OCI-LY7 (cell line): Measurements from ENCODE around the gene ZSCAN23. TPM values are rescaled to one million over a fixed set of nuclear protein-coding genes. Genes with fewer than 3 reads are reported as not detected.

Source experiments
- BruUV-seq: library from RNA; stranded (reverse); fragments of 400-500 nt; replicated peaks from 2 replicates; lab custom pipeline; 2021; lab: Mats Ljungman, UMichigan
- CTCF ChIA-PET: fragments of 300-600 bp; sonication (Branson Sonifier 250); formaldehyde crosslinking; loops from one replicate; lab custom pipeline; 2022; ENCODE audit warnings: antibody characterized with exemption; ENCODE audit not compliant: unreplicated experiment; lab: Charles Lee
- POLR2A ChIA-PET: fragments of 300-600 bp; sonication (Branson Sonifier 250); formaldehyde crosslinking; loops from one replicate; lab custom pipeline; 2022; ENCODE audit warnings: antibody characterized with exemption; lab: Charles Lee
- DNase-seq: peaks from one replicate; pipeline ENCODE4 v3.0.0-alpha.2; 2015; ENCODE audit warnings: low spot score
- H2AFZ ChIP-seq: fragments of 200-600 bp; sonication (generic), shearing (Covaris generic); 2 replicates; pipeline ENCODE4 v1.6.1; 2014; ENCODE audit warnings: mild to moderate bottlenecking, antibody characterized with exemption, low read length, moderate library complexity
- H3K27ac ChIP-seq: fragments of 200-600 bp; sonication (generic); 2 replicates; pipeline ENCODE4 v1.5.1; 2014; ENCODE audit warnings: mixed run types, low read depth, mild to moderate bottlenecking, moderate library complexity, low read length, inconsistent platforms; ENCODE audit not compliant: poor library complexity, severe bottlenecking
- H3K36me3 ChIP-seq: fragments of 200-600 bp; sonication (generic); 2 replicates; pipeline ENCODE4 v1.6.1; 2014; ENCODE audit warnings: mild to moderate bottlenecking, antibody characterized with exemption, low read length, moderate library complexity, mixed read lengths; ENCODE audit not compliant: insufficient read depth
- H3K4me1 ChIP-seq: fragments of 200-600 bp; sonication (generic); 2 replicates; pipeline ENCODE4 v1.5.1; 2014; ENCODE audit warnings: mild to moderate bottlenecking, low read length; ENCODE audit not compliant: insufficient read depth, poor library complexity, severe bottlenecking
- H3K4me2 ChIP-seq: fragments of 200-600 bp; sonication (generic); 2 replicates; pipeline ENCODE4 v1.6.1; 2014; ENCODE audit warnings: mild to moderate bottlenecking, low read length
- H3K4me3 ChIP-seq: fragments of 200-600 bp; sonication (generic); 2 replicates; pipeline ENCODE4 v1.5.1; 2014; ENCODE audit warnings: mild to moderate bottlenecking, low read depth, low read length; ENCODE audit not compliant: poor library complexity, severe bottlenecking
- H3K79me2 ChIP-seq: fragments of 200-600 bp; sonication (generic); 2 replicates; pipeline ENCODE4 v1.6.1; 2016; ENCODE audit warnings: low read depth, mild to moderate bottlenecking, low read length, moderate library complexity, mixed read lengths; ENCODE audit not compliant: insufficient read depth
- H3K9me2 ChIP-seq: fragments of 200-600 bp; sonication (generic); 2 replicates; pipeline ENCODE4 v1.6.1; 2016; ENCODE audit warnings: mild to moderate bottlenecking, low read length, mixed read lengths; ENCODE audit not compliant: insufficient read depth
- H3K9me3 ChIP-seq: fragments of 200-600 bp; sonication (generic); 2 replicates; pipeline ENCODE4 v1.6.1; 2014; ENCODE audit warnings: mild to moderate bottlenecking, mixed run types, low read length, mixed read lengths
- H4K20me1 ChIP-seq: fragments of 200-600 bp; sonication (generic); 2 replicates; pipeline ENCODE4 v1.6.1; 2014; ENCODE audit warnings: mild to moderate bottlenecking, antibody characterized with exemption, low read length, moderate library complexity, mixed read lengths; ENCODE audit not compliant: insufficient read depth
- EZH2phosphoT487 ChIP-seq: fragments of 200-600 bp; sonication (generic); IDR thresholded peaks from 2 replicates; pipeline ENCODE4 v1.6.1; 2018; ENCODE audit warnings: low read depth, borderline replicate concordance, mild to moderate bottlenecking, mixed run types, antibody characterized with exemption, low read length, moderate library complexity, mixed read lengths
- intact Hi-C: fragments of 100-400 bp; cut with micrococcal nuclease; formaldehyde crosslinking; loops from one replicate; pipeline ENCODE4 v1.10.0; 2022; ENCODE audit not compliant: unreplicated experiment
- total RNA-seq, 2 experiments: library from RNA; depleted of rRNA in 1 of 2; stranded (reverse); fragments of >200 nt in 1 of 2; shearing (Covaris generic) in 1 of 2; gene quantifications; 2 replicates each; pipeline ENCODE4 v1.2.3, GENCODE V29; 2014 to 2022
- TF ChIP-seq, protein P1 (sequence below): fragments of 200-600 bp; sonication (generic); conservative IDR thresholded peaks from 2 replicates; pipeline ENCODE4 v1.5.1; 2014; ENCODE audit warnings: mild to moderate bottlenecking, antibody characterized with exemption, low read length, moderate library complexity, mixed read lengths

ZSCAN23 gene
- total RNA-seq, 2 experiments from 2014 or later: not detected

DNA sequence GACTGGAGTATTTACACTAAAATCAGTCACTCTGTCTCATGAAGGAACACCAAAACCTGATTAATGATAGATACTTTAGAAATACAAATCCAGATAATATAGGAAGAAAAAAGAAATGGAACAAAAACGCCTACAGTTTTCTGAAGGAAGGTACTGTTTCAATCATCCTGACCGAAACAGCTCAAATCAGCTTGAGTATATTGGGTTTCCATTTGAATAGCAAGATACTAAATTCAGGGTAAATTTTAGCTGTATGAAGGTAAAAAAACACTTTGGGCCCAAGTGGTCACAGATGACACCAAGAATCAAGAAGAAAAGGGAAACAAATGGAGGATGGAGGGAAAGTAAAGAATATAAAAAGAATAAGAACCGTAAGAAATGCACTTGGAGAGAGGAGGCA is 6.9 kb downstream of the ZSCAN23 start:
- Histone ChIP-seq H3K9me2 (no peaks in the 10 kb centered on the region), H2AFZ (no peak overlapping the region), H3K36me3 (no peaks in the 10 kb centered on the region), H3K4me1 (no peaks in the 10 kb centered on the region), H3K9me3 (no peaks in the 10 kb centered on the region), H4K20me1 (no peaks in the 10 kb centered on the region), H3K4me3 (no peak overlapping the region), H3K4me2 (no peak overlapping the region), H3K27ac (no peak overlapping the region), H3K79me2 (no peaks in the 10 kb centered on the region)
- ChIA-PET CTCF (no interaction called here), POLR2A (interaction anchor here (0.8 kb wide), 1 partner anchor 11 kb away, joined by 3 read pairs; no protein-coding TSS in a partner anchor)
- BruUV-seq: no TSS peak
- TF ChIP-seq, protein P1, sequence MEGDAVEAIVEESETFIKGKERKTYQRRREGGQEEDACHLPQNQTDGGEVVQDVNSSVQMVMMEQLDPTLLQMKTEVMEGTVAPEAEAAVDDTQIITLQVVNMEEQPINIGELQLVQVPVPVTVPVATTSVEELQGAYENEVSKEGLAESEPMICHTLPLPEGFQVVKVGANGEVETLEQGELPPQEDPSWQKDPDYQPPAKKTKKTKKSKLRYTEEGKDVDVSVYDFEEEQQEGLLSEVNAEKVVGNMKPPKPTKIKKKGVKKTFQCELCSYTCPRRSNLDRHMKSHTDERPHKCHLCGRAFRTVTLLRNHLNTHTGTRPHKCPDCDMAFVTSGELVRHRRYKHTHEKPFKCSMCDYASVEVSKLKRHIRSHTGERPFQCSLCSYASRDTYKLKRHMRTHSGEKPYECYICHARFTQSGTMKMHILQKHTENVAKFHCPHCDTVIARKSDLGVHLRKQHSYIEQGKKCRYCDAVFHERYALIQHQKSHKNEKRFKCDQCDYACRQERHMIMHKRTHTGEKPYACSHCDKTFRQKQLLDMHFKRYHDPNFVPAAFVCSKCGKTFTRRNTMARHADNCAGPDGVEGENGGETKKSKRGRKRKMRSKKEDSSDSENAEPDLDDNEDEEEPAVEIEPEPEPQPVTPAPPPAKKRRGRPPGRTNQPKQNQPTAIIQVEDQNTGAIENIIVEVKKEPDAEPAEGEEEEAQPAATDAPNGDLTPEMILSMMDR: no peak
- TF ChIP-seq EZH2phosphoT487: no peak
- no peak for DNase-seq
- intact Hi-C loops: no loop called here

DNA sequence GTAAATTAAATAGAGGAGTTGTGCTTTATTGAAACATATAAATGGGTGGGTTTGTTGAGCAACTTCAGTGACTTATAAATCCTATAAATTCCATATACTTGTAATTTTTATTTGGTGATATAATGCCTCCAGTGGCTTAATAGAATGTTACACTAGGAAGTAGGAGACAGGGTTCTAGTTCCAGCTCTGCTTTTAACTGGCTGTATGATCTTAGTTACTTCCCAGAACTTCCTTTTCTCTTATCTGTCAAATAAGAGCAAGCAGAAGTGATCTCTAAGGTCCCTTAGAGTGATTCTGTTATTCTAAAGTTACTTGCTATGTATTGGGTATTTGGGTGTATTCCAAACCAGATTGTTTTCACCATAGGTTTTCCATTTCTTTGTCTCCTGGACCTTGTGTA is 10.2 kb downstream of the ZSCAN23 start:
- Histone ChIP-seq H4K20me1 (no peaks in the 10 kb centered on the region), H3K4me2 (no peak overlapping the region), H3K27ac (no peak overlapping the region), H3K9me2 (no peaks in the 10 kb centered on the region), H3K4me3 (no peak overlapping the region), H3K4me1 (no peaks in the 10 kb centered on the region), H3K36me3 (no peaks in the 10 kb centered on the region), H3K9me3 (no peaks in the 10 kb centered on the region), H3K79me2 (no peaks in the 10 kb centered on the region), H2AFZ (no peak overlapping the region)
- ChIA-PET CTCF (no interaction called here), POLR2A (no interaction called here)
- TF ChIP-seq EZH2phosphoT487: no peak
- TF ChIP-seq, protein P1: peak; percentile 47
- no TSS peak for BruUV-seq
- intact Hi-C loops: no loop called here
- peak; percentile 8 for DNase-seq

DNA sequence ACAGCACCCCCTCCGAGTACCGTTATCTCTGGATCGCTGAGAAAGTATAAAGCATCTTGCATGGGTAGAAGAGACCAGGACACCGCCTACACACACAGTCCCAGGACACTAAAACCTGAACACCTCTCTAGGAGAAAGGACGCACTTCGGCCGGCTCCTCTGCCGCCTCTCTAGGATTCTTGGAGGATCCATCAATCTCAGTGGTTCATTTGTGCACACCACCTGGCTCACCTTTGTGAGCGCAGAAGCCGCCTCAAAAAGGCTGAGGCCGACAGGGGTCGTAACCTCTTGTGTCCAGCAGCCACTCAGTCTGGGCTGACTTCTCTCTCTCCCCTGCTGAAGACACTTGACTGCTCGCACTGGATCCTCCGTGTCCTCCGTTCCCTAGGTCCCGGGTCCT is 13.5 kb downstream of the ZSCAN23 start:
- no peaks in the 10 kb centered on the region for H3K4me1 ChIP-seq
- no peaks in the 10 kb centered on the region for H3K79me2 ChIP-seq
- ChIA-PET POLR2A (no interaction called here), CTCF (no interaction called here)
- intact Hi-C loops: no loop called here
- BruUV-seq: no TSS peak
- no peak overlapping the region for H3K27ac ChIP-seq
- H3K9me2 ChIP-seq: no peaks in the 10 kb centered on the region
- DNase-seq: no peak
- no peaks in the 10 kb centered on the region for H3K36me3 ChIP-seq
- no peaks in the 10 kb centered on the region for H3K9me3 ChIP-seq
- H3K4me2 ChIP-seq: no peak overlapping the region
- TF ChIP-seq EZH2phosphoT487: no peak
- TF ChIP-seq, protein P1: no peak
- H2AFZ ChIP-seq: no peak overlapping the region
- H3K4me3 ChIP-seq: no peak overlapping the region
- H4K20me1 ChIP-seq: no peaks in the 10 kb centered on the region
